ENCODE measurements around the gene LMTK2. TPM values are rescaled to one million over a fixed set of nuclear protein-coding genes. Genes with fewer than 3 reads are reported as not detected.

Gene LMTK2
- total and polyA plus RNA-seq, 2 experiments from 2014 or later: 2.3 to 4.6 TPM

DNA sequence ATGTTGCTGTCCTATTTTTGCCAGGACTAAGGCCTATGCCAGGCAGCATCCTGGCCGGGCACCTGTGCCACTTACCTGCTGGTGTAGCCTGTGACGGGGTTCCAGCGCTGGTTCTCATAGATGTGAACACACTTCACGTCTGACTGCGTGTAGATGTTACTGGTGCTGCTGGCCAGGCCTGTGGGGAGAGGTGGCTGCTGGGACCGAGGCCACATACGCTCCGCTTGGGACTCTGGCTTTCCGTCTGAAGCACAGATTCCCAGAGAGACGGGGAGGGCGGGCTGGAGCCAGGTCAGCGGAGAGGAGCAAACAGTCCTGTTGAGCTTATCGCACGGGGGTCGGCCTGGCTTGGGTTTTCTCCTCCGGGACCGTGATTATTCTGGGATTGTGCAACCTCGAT, 121.3 kb downstream of the LMTK2 start:
- Histone ChIP-seq H3K4me3 (no peak overlapping the region), H3K27me3 (replicated peaks; ENCODE audit: insufficient read depth) (no peaks in the 10 kb centered on the region), H2AFZ (no peak overlapping the region), H3K36me3 (ENCODE audit: low read depth) (no peaks in the 10 kb centered on the region), H3K4me2 (ENCODE audit: unreplicated experiment) (no peak overlapping the region), H4K20me1 (ENCODE audit: insufficient read depth) (no peaks in the 10 kb centered on the region), H3K79me2 (ENCODE audit: insufficient read depth) (no peaks in the 10 kb centered on the region), H3K4me1 (ENCODE audit: insufficient read depth) (no peaks in the 10 kb centered on the region), H3K27ac (no peak overlapping the region), H3F3A (ENCODE audit: insufficient read depth) (no peaks in the 10 kb centered on the region), H3K9me3 (ENCODE audit: low read depth) (no peaks in the 10 kb centered on the region), H3K9me2 (ENCODE audit: insufficient read depth) (no peaks in the 10 kb centered on the region), H3K9ac (no peak overlapping the region)
- WGBS, 2 experiments (ENCODE audit: low coverage in 1 of 2, low lambda C conversion rate in 2 of 2, missing lambda C conversion rate in 2 of 2): 86 to 88% methylated on average over 18 of the region's 18 CpGs
- DNase-seq: no peak
- TF ChIP-seq EZH2 (IDR thresholded peaks at IDR 0.05; ENCODE audit: insufficient read depth, poor library complexity, severe bottlenecking) (no peak), EZH2phosphoT487 (IDR thresholded peaks at IDR 0.05; ENCODE audit: insufficient read depth, low read depth) (no peak)
- in situ Hi-C loops (cut with MboI): no loop called here

DNA sequence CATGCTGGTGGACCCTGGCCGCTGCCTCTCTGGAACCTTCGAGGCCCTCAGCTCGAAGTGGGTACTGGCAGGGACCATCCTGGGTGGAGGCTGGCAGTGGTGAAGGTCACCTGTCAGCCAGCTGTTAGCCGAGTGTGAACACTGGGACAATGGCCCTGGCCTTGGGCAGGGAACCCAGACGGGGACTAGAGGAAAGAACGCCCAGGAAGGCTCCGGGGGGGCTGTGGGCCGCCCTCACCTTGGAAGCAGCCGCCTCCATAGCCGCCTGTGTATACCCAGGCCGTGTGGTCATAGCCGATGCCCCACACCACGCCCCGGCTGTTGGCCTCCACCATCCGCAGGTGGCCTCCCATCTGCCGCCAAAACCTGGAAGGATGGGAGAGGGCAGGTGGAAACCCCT, 122.1 kb downstream of the LMTK2 start:
- Histone ChIP-seq H3K79me2 (ENCODE audit: insufficient read depth) (no peaks in the 10 kb centered on the region), H3F3A (ENCODE audit: insufficient read depth) (no peaks in the 10 kb centered on the region), H3K36me3 (ENCODE audit: low read depth) (no peaks in the 10 kb centered on the region), H3K4me3 (no peak overlapping the region), H3K9ac (no peak overlapping the region), H2AFZ (no peak overlapping the region), H3K9me2 (ENCODE audit: insufficient read depth) (no peaks in the 10 kb centered on the region), H3K4me1 (ENCODE audit: insufficient read depth) (no peaks in the 10 kb centered on the region), H3K27me3 (replicated peaks; ENCODE audit: insufficient read depth) (no peaks in the 10 kb centered on the region), H3K27ac (no peak overlapping the region), H4K20me1 (ENCODE audit: insufficient read depth) (no peaks in the 10 kb centered on the region), H3K9me3 (ENCODE audit: low read depth) (no peaks in the 10 kb centered on the region), H3K4me2 (ENCODE audit: unreplicated experiment) (no peak overlapping the region)
- WGBS, 2 experiments (ENCODE audit: low coverage in 1 of 2, low lambda C conversion rate in 2 of 2, missing lambda C conversion rate in 2 of 2): 90 to 93% methylated on average over 16 of the region's 16 CpGs
- DNase-seq: no peak
- in situ Hi-C loops (cut with MboI): no loop called here
- TF ChIP-seq EZH2 (IDR thresholded peaks at IDR 0.05; ENCODE audit: insufficient read depth, poor library complexity, severe bottlenecking) (no peak), EZH2phosphoT487 (IDR thresholded peaks at IDR 0.05; ENCODE audit: insufficient read depth, low read depth) (no peak)

- no peaks in the 10 kb centered on the region for H3K9me3 ChIP-seq (ENCODE audit: low read depth)
- in situ Hi-C loops (cut with MboI): no loop called here
- H3F3A ChIP-seq (ENCODE audit: insufficient read depth): no peaks in the 10 kb centered on the region
- H3K4me1 ChIP-seq (ENCODE audit: insufficient read depth): no peaks in the 10 kb centered on the region
- no peaks in the 10 kb centered on the region for H3K36me3 ChIP-seq (ENCODE audit: low read depth)
- no peak overlapping the region for H3K9ac ChIP-seq
- TF ChIP-seq EZH2 (IDR thresholded peaks at IDR 0.05; ENCODE audit: insufficient read depth, poor library complexity, severe bottlenecking) (no peak), EZH2phosphoT487 (IDR thresholded peaks at IDR 0.05; ENCODE audit: insufficient read depth, low read depth) (no peak)
- H3K27me3 ChIP-seq (replicated peaks; ENCODE audit: insufficient read depth): no peaks in the 10 kb centered on the region
- WGBS, 2 experiments (ENCODE audit: low coverage in 1 of 2, low lambda C conversion rate in 2 of 2, missing lambda C conversion rate in 2 of 2): 86 to 92% methylated on average over 10 to 11 of the region's 11 CpGs
- no peak overlapping the region for H3K4me2 ChIP-seq (ENCODE audit: unreplicated experiment)
- H3K4me3 ChIP-seq: no peak overlapping the region
- H3K9me2 ChIP-seq (ENCODE audit: insufficient read depth): no peaks in the 10 kb centered on the region
- no peak overlapping the region for H2AFZ ChIP-seq
- DNase-seq: no peak
- H4K20me1 ChIP-seq (ENCODE audit: insufficient read depth): no peaks in the 10 kb centered on the region
- no peaks in the 10 kb centered on the region for H3K79me2 ChIP-seq (ENCODE audit: insufficient read depth)
- no peak overlapping the region for H3K27ac ChIP-seq
Measured at GRCh38 chr7:98229441-98229840, 122.8 kb downstream of the LMTK2 start.

DNA sequence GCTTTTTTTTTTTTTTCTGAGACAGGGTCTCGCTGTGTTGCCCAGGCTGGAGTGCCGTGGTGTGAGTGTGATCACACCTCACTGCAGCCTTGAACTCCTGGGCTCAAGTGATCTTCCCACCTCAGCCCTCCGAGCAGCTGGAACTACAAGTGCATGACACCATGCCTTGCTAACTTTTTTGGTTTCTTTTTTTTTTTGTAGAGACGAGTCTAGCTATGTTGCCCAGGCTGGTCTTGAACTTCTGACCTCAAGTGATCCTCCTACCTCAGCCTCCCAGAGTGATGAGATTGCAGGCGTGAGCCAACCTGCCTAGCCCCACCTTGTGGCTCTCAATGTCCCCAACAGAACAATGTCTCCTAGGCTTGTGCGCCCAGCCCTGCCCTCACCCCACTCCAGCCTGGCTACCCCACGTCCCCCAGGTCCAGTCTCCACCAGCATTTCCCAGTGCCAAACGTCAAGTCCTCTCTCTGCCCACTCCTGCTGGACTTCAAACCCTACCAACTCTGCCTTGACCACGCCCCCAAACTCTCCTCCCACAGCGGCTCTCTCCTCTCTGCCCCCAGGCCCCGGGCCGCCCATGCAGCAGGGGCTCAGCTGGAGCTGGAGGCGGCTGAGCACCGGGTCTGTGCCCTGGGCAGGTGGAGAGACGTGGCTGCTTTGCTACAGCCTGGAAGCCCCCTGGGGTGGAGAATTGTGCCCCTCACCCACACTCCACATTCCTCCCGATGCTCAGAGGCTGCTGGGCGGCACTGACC, 123.5 kb downstream of the LMTK2 start:
- H3K27me3 ChIP-seq (replicated peaks; ENCODE audit: insufficient read depth): no peaks in the 10 kb centered on the region
- H4K20me1 ChIP-seq (ENCODE audit: insufficient read depth): no peaks in the 10 kb centered on the region
- H3K27ac ChIP-seq: no peak overlapping the region
- no peaks in the 10 kb centered on the region for H3K9me2 ChIP-seq (ENCODE audit: insufficient read depth)
- no peaks in the 10 kb centered on the region for H3K9me3 ChIP-seq (ENCODE audit: low read depth)
- no peaks in the 10 kb centered on the region for H3F3A ChIP-seq (ENCODE audit: insufficient read depth)
- in situ Hi-C loops (cut with MboI): no loop called here
- no peak overlapping the region for H3K9ac ChIP-seq
- H3K4me1 ChIP-seq (ENCODE audit: insufficient read depth): no peaks in the 10 kb centered on the region
- H3K4me2 ChIP-seq (ENCODE audit: unreplicated experiment): no peak overlapping the region
- no peaks in the 10 kb centered on the region for H3K36me3 ChIP-seq (ENCODE audit: low read depth)
- no peak for TF ChIP-seq EZH2 (IDR thresholded peaks at IDR 0.05; ENCODE audit: insufficient read depth, poor library complexity, severe bottlenecking)
- no peak for TF ChIP-seq EZH2phosphoT487 (IDR thresholded peaks at IDR 0.05; ENCODE audit: insufficient read depth, low read depth)
- DNase-seq: no peak
- WGBS, 2 experiments (ENCODE audit: low coverage in 1 of 2, low lambda C conversion rate in 2 of 2, missing lambda C conversion rate in 2 of 2): 84 to 88% methylated on average over 12 to 17 of the region's 17 CpGs
- H3K79me2 ChIP-seq (ENCODE audit: insufficient read depth): no peaks in the 10 kb centered on the region
- no peak overlapping the region for H2AFZ ChIP-seq
- H3K4me3 ChIP-seq: no peak overlapping the region
